ENCODE measurements around the gene PDE4D. TPM values are rescaled to one million over a fixed set of nuclear protein-coding genes. Genes with fewer than 3 reads are reported as not detected.
A peak's percentile ranks its signal among the peaks of the same experiment; 100 is the strongest.

The PDE4D gene
- total and polyA plus RNA-seq, 4 donors = 12.8 to 167 (median 44.5) TPM

DNA sequence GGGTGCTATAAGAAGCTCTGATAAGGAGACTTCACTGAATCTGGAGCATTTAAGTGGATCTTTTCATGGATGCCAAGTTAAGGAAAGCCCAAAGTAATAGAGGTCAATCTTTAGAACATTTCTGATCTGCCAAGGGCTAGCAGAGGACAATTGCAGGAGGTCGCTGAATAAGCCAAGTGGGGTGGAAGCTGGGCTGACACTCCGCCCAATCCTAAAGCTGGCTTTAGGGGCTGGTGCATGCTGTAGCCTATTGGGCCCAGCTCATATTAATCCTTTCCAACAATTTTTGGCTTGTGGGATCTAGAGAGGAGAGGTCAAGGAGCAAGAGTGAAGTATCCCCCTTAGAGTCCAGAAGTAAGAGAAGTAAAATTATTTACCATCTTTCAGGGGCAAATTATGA lies 784.1 kb downstream of the PDE4D start:
- H3K4me1 ChIP-seq (ENCODE audit: control insufficient read depth in 5 of 5, insufficient read depth in 5 of 5, low read length in 5 of 5) = peaks cover 0 to 10% (median 8%) of the 10 kb centered on the region in 5 donors
- H3K27me3 ChIP-seq (ENCODE audit: control insufficient read depth in 3 of 3, insufficient read depth in 3 of 3, low read length in 2 of 3) = no peaks in the 10 kb centered on the region
- H3K4me3 ChIP-seq = no peak overlapping the region
- WGBS, 2 donors = 92 to 98% methylated on average over 2 of the region's 2 CpGs
- no peak overlapping the region for H3K9ac ChIP-seq (ENCODE audit: insufficient read depth in 1 of 2, low read length in 2 of 2)
- H3K27ac ChIP-seq (ENCODE audit: low read depth in 1 of 2, low read length in 1 of 2) = no peak overlapping the region
- ATAC-seq (ENCODE audit: insufficient read depth, low FRiP score) (no peak), DNase-seq (no peak)
- no peak for TF ChIP-seq CTCF (IDR thresholded peaks at IDR 0.05; ENCODE audit: control extremely low read depth, extremely low read depth)
- no peaks in the 10 kb centered on the region for H3K9me3 ChIP-seq (ENCODE audit: control insufficient read depth in 4 of 4, insufficient read depth in 3 of 4, low read length in 3 of 4)
- no peaks in the 10 kb centered on the region for H3K36me3 ChIP-seq (ENCODE audit: control insufficient read depth in 4 of 4, insufficient read depth in 4 of 4, low read length in 4 of 4)

DNA sequence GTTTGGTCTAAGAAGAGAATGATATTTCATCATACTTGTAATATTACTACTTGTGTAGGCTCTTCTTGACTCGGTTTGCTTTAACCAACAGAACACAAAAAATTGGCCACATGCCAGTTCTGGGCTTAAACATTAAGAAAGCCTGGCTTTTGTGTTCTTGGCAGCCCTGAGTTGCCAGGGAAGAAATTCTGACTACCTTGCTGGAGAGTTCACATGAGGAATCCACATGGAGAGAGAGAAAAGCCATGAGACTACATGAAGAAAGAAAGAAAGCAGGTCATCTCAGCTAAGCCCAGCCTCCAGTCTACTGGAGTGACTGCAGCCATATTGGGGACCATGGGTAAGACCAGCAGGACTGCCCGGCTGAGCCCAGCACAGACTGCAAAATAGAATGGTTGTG lies 785.8 kb downstream of the PDE4D start:
- no peaks in the 10 kb centered on the region for H3K9me3 ChIP-seq (ENCODE audit: control insufficient read depth in 4 of 4, insufficient read depth in 3 of 4, low read length in 3 of 4)
- DNase-seq (peak; percentile 23 to 73 (median 58)), ATAC-seq (ENCODE audit: insufficient read depth, low FRiP score) (no peak)
- no peak for TF ChIP-seq CTCF (IDR thresholded peaks at IDR 0.05; ENCODE audit: control extremely low read depth, extremely low read depth)
- no peak overlapping the region for H3K27ac ChIP-seq (ENCODE audit: low read depth in 1 of 2, low read length in 1 of 2)
- H3K4me1 ChIP-seq (ENCODE audit: control insufficient read depth in 5 of 5, insufficient read depth in 5 of 5, low read length in 5 of 5) = peaks cover 0 to 27% (median 16%) of the 10 kb centered on the region in 5 donors
- H3K36me3 ChIP-seq (ENCODE audit: control insufficient read depth in 4 of 4, insufficient read depth in 4 of 4, low read length in 4 of 4) = no peaks in the 10 kb centered on the region
- H3K4me3 ChIP-seq = no peak overlapping the region
- H3K27me3 ChIP-seq (ENCODE audit: control insufficient read depth in 3 of 3, insufficient read depth in 3 of 3, low read length in 2 of 3) = no peaks in the 10 kb centered on the region
- WGBS, 2 donors = 63 to 78% methylated on average over 2 of the region's 2 CpGs
- H3K9ac ChIP-seq (ENCODE audit: insufficient read depth in 1 of 2, low read length in 2 of 2) = no peak overlapping the region

DNA sequence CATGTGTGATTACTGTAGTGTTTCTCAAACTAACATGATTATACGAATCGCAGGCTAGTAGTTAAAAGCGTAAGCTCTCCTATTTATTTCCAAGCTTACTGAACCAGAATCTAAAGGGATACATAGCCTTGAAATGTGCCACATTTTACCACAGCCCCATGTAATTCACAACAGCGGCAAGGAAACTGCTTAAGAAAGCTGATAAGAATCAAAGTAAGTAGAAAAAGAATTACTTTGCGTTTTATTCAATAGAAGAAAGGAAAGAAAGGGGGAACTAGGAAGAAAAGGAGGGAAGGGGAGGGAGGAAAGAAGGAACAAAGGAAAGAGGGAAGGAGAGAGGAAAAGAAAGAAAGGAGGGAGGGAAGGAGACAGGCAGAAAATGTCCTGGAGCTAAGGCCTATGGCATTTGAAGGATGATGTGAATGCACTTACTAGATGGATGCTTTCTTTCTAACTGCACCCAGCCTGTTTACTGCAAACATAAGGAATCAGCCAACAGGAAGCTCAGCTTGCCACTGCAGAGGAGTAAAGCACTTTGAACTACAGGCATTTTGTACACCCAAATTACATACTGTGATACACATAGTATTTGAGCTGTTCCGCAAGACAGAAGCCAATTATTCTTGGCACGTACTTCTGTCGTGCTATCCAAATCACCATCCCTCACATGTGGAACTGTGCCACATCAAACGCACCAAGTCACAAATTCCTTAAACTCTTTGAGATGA lies 789.0 kb downstream of the PDE4D start:
- no peaks in the 10 kb centered on the region for H3K36me3 ChIP-seq (ENCODE audit: control insufficient read depth in 4 of 4, insufficient read depth in 4 of 4, low read length in 4 of 4)
- 68 to 70% methylated on average over 9 of the region's 9 CpGs for WGBS, 2 donors
- H3K9me3 ChIP-seq (ENCODE audit: control insufficient read depth in 4 of 4, insufficient read depth in 3 of 4, low read length in 3 of 4) = no peaks in the 10 kb centered on the region
- peak overlapping the region in 1 of 2 donors; percentile 43 for H3K9ac ChIP-seq (ENCODE audit: insufficient read depth in 1 of 2, low read length in 2 of 2)
- H3K27ac ChIP-seq (ENCODE audit: low read depth in 1 of 2, low read length in 1 of 2) = peak overlapping the region in 1 of 2 donors; percentile 6
- DNase-seq (peak; percentile 76 to 92 (median 91)), ATAC-seq (ENCODE audit: insufficient read depth, low FRiP score) (no peak)
- no peaks in the 10 kb centered on the region for H3K27me3 ChIP-seq (ENCODE audit: control insufficient read depth in 3 of 3, insufficient read depth in 3 of 3, low read length in 2 of 3)
- no peak for TF ChIP-seq CTCF (IDR thresholded peaks at IDR 0.05; ENCODE audit: control extremely low read depth, extremely low read depth)
- H3K4me1 ChIP-seq (ENCODE audit: control insufficient read depth in 5 of 5, insufficient read depth in 5 of 5, low read length in 5 of 5) = peaks cover 0 to 31% (median 17%) of the 10 kb centered on the region in 5 donors
- no peak overlapping the region for H3K4me3 ChIP-seq

Data from lung (tissue), 12 donors.